Erythroblast (primary cell): ENCODE results near the gene IRF2BP2.

Experiments
- GATA1 ChIP-seq: IDR thresholded peaks from 2 replicates; pipeline ENCODE4 v1.6.1; 2011; ENCODE audit warnings: low read depth, mild to moderate bottlenecking, control low read depth, low read length, moderate library complexity
- POLR2A ChIP-seq: IDR thresholded peaks from 2 replicates; pipeline ENCODE4 v1.6.1; 2011; ENCODE audit warnings: mild to moderate bottlenecking, low read length

DNA sequence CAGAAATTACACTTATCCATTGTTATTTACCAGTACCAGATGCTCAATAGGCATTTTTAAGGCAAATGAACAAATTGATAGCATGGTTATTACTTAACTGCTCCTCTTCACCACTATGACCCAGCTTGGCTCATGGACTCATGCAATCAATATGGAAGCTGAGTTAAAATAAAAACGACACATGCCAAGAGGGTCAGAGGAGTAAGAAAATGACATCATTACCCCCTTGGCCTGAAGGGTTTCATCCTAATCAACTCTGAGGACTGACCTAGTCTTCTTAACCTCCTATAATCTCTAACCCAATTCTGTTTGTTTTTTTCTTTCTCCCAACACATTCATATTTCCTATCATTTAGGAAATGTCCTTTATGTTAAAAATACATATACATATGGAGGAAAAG, 41.6 kb downstream of the IRF2BP2 start:
- TF ChIP-seq POLR2A (no peak), GATA1 (no peak)
